Measurements from ENCODE around the gene GAB2.
"Not testable (repeated sequence)": the region's sequence is repeated elsewhere in the genome, so short reads cannot be mapped to it uniquely, and the experiment has no call there.

The GAB2 gene

DNA sequence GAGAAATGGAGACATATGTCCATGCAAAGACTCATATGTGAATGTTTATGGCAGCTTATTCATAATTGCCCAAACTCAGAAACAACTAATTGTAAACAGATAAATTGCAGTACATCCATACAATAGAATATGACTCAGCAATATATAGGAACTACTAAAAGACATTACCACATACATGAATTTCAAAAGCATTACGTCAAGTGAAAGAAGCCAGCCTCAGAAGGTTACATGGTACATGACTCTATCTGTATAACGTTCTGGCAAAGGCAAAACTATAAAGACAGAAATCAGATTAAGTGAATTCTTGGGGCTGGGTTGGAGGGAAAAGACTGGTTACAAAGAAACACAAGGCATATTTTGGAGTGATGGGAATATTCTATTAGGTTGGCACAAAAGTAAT, 236.4 kb downstream of the GAB2 start:
- DNase-seq (ENCODE audit: low spot score) = no peak

DNA sequence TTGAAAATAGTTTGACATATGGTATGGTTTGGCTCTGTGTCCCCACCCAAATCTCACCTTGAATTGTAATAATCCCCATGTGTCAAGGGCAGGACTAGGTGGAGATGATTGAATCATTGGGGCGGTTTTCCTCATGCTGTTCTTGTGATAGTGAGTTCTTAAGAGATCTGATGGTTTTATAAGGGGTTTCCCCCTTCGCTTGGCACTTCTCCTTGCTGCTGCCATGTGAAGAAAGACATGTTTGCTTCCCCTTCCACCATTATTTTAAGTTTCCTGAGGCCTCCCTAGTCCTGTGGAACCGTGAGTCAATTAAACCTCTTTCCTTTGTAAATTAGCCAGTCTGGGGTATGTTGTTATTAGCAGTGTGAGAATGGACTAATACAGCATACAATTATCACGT, 236.9 kb downstream of the GAB2 start:
- no peak for DNase-seq (ENCODE audit: low spot score)

DNA sequence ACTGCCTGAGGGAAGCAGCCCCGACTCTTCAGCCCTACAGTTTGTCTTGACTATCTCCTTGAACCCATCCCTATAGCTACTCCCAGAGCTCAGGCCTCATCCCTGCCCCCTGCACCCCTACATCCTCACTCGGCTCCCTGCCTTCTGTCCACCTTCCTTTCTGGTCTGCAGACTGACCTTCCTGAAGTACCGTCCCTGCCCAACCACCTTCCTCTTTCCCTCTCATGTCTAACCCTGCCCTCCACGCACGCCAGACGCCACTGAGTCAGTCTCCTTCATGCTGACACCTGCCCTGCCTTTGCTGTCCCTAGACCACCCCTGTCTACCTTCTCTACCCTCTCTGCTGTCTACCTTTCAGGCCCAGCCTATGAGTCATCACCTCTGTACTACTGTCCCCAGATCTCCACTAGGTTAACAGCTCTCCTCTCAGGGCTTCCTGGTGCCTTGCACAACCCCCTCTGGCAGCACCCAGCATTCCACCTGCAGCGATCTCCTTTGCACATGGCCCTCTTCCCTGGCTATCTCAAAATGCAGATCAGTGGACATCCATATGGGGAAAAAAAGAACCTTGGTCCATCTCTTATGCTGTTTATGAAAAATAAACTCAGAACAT, 238.1 kb downstream of the GAB2 start:
- no peak for DNase-seq (ENCODE audit: low spot score)

DNA sequence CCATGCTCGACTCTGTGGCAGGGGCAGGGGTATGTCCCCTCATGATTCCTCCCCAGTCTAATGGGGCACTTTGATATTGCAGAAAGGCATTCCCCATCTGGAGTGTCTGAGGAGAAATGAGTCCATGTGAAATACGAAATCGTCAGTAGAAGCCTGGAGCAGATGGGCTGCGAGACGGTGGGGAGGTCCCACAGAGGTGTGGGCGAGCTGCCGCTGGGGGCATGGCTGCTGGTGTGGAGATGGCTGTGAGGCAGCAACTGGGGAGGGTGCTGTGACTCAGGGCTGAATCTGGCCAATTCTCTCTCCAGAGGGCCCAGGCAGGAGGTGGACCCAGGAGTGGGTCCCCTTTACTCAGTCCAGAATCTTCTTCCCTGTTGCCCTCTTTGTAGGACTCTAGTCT, 240.4 kb downstream of the GAB2 start:
- no peak for DNase-seq (ENCODE audit: low spot score)

GRCh38 chr11:78176605-78177141, 240.9 kb downstream of the GAB2 start:
- DNase-seq (ENCODE audit: low spot score) = no peak

GRCh38 chr11:78175862-78176261, 241.8 kb downstream of the GAB2 start:
- not testable (repeated sequence) for DNase-seq (ENCODE audit: low spot score)

GRCh38 chr11:78171951-78172350, 245.7 kb downstream of the GAB2 start:
- no peak for DNase-seq (ENCODE audit: low spot score)

GRCh38 chr11:78170874-78171549, 246.6 kb downstream of the GAB2 start:
- DNase-seq (ENCODE audit: low spot score) = no peak

DNA sequence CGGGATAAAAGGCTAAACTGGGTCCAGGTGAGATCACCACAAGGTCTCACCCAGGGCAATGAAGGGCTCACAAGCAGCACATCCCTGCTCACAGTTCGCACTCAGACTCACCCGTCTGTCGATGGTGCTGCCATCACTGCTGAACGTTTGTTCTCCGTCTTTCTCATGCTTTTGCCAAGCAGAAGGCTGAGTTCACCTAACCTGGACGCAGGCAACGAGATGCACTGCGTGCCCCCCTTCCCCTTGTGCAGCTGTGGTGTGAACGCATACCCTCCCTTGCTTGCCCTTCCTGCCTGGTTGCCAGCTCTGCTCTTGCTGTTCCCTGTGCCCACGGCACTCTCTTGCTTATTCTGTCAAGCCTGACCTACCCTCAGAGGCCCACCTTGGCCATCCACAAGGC, 247.2 kb downstream of the GAB2 start:
- DNase-seq (ENCODE audit: low spot score) = no peak

DNA sequence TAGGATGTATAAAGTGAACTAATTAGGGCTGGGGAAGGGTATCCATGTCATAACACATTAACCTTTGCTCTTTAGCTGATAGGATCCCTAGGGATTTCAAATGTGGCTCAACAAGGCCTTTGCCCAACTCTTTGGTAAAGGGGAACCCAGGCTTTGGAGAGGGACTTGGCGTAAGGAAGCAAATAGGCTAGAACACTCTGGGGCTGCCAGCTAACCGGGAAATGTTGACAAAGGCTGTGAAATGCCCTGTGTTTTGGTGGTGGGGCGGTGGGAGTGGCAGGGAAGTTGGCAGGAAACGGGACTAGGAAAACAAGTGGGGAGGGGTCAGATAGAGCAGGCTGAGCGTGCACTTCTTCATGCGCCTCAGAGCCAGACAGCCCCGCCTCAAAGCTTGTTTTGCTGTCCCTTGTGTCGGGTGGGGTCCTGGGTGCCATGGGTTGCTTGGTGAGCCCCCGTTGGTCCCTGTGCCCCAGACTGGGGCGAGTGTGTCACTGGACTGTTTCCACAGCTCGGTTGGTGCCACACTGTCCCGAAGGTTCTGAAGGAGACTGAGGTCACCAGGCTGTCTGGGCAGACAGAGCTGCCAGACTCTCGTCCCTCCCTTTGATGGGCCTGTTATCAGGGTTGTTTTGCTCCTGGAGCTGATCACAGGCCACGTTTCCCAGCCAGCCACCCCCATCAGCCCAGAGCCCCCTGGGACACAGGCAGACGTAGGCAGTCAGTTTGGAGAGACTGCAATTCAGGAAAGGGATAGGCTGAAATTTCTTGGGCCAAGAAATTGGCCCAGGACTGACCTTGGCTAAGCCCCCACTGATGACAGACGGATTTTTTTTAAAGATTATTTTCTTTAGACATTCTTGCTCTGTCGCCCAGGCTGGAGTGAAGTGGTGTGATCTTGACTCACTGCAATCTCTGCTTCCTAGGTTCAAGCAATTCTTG, 248.8 kb downstream of the GAB2 start:
- DNase-seq (ENCODE audit: low spot score) = peak; percentile 71

GRCh38 chr11:78166855-78167469, 250.7 kb downstream of the GAB2 start:
- no peak for DNase-seq (ENCODE audit: low spot score)
